ENCODE measurements around the gene AFAP1L1.

Gene AFAP1L1

DNA sequence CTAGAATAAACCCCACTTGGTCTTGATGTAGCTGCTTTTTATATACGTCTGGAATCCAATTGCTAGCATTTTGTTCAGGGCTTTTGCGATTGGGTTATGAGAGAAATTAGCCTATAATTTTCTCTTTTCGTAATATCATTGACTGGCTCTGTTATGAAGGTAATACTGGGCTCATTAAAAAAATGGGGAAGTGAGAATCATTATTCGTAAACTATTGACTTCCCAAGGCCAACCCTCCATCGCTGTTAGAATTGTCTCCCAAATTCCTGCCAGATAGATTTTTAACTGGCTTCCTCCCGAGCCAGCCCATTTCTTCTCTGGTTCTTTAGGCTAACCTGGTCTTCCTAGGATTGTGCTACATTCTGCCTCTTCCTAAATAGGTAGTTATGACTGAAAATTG is 37.7 kb downstream of the AFAP1L1 start:
- no peak overlapping the region for H3K18ac ChIP-seq (ENCODE audit: low read length)
- H2BK15ac ChIP-seq (ENCODE audit: low read length), result no peak overlapping the region
- no peaks in the 10 kb centered on the region for H3K9me3 ChIP-seq (replicated peaks in 1 of 2; ENCODE audit: control insufficient read depth in 2 of 2, insufficient read depth in 1 of 2, low read depth in 1 of 2, low read length in 2 of 2)
- no peak overlapping the region for H2BK120ac ChIP-seq (ENCODE audit: low read depth, low read length)
- no peak for DNase-seq (ENCODE audit: low spot score)
- H3K4me3 ChIP-seq (ENCODE audit: low read length in 2 of 2), result no peak overlapping the region
- no peaks in the 10 kb centered on the region for H3K79me1 ChIP-seq (ENCODE audit: low read depth, low read length)
- H3K4ac ChIP-seq (ENCODE audit: low read length), result no peak overlapping the region
- no peak overlapping the region for H3K23ac ChIP-seq (ENCODE audit: low read depth, low read length, poor library complexity)
- H2AFZ ChIP-seq (ENCODE audit: low read length), result no peak overlapping the region
- peaks cover 0 to 2% of the 10 kb centered on the region in 2 donors for H3K4me1 ChIP-seq (ENCODE audit: control insufficient read depth in 2 of 2, insufficient read depth in 1 of 2, low read depth in 1 of 2, low read length in 2 of 2)
- H3K4me2 ChIP-seq (ENCODE audit: insufficient read depth, low read length, poor library complexity, severe bottlenecking), result no peak overlapping the region
- no peak overlapping the region for H2AK5ac ChIP-seq (ENCODE audit: low read depth, low read length)
- no peak overlapping the region for H2BK12ac ChIP-seq (ENCODE audit: low read length)
- H3K9ac ChIP-seq (ENCODE audit: low read depth, low read length, poor library complexity), result no peak overlapping the region
- peaks cover 0 to 47% (median 0%) of the 10 kb centered on the region in 3 experiments for H3K27me3 ChIP-seq (ENCODE audit: control insufficient read depth in 3 of 3, insufficient read depth in 3 of 3, low read depth in 1 of 3, low read length in 3 of 3)
- WGBS, 2 donors (ENCODE audit: extremely low coverage in 2 of 2, insufficient read length in 2 of 2, insufficient replicate concordance in 1 of 2), result no CpG with 5 or more reads among the region's 6 CpGs
- H3K36me3 ChIP-seq (replicated peaks in 1 of 2; ENCODE audit: control insufficient read depth in 2 of 2, insufficient read depth in 2 of 2, low read length in 2 of 2), result no peaks in the 10 kb centered on the region
- H4K8ac ChIP-seq (ENCODE audit: low read depth, low read length), result no peak overlapping the region
- H3K27ac ChIP-seq (replicated peaks; ENCODE audit: low read length), result no peak overlapping the region
- no peak overlapping the region for H4K91ac ChIP-seq (ENCODE audit: low read depth, low read length, poor library complexity)
- no peak overlapping the region for H2BK5ac ChIP-seq (ENCODE audit: low read length)
- H3K14ac ChIP-seq (ENCODE audit: low read length), result no peak overlapping the region

- Histone ChIP-seq H3K9me3 (replicated peaks in 1 of 2; ENCODE audit: control insufficient read depth in 2 of 2, insufficient read depth in 1 of 2, low read depth in 1 of 2, low read length in 2 of 2) (no peaks in the 10 kb centered on the region), H2AK5ac (ENCODE audit: low read depth, low read length) (no peak overlapping the region), H3K23ac (ENCODE audit: low read depth, low read length, poor library complexity) (no peak overlapping the region), H3K18ac (ENCODE audit: low read length) (no peak overlapping the region), H2BK120ac (ENCODE audit: low read depth, low read length) (no peak overlapping the region), H3K4ac (ENCODE audit: low read length) (no peak overlapping the region), H4K8ac (ENCODE audit: low read depth, low read length) (no peak overlapping the region), H4K91ac (ENCODE audit: low read depth, low read length, poor library complexity) (no peak overlapping the region), H3K4me3 (ENCODE audit: low read length in 2 of 2) (no peak overlapping the region), H3K14ac (ENCODE audit: low read length) (no peak overlapping the region), H2AFZ (ENCODE audit: low read length) (no peak overlapping the region), H3K4me2 (ENCODE audit: insufficient read depth, low read length, poor library complexity, severe bottlenecking) (no peak overlapping the region), H2BK12ac (ENCODE audit: low read length) (no peak overlapping the region), H3K79me1 (ENCODE audit: low read depth, low read length) (no peaks in the 10 kb centered on the region), H3K27me3 (ENCODE audit: control insufficient read depth in 3 of 3, insufficient read depth in 3 of 3, low read depth in 1 of 3, low read length in 3 of 3) (peaks cover 0 to 39% (median 0%) of the 10 kb centered on the region in 3 experiments), H2BK15ac (ENCODE audit: low read length) (no peak overlapping the region), H3K4me1 (ENCODE audit: control insufficient read depth in 2 of 2, insufficient read depth in 1 of 2, low read depth in 1 of 2, low read length in 2 of 2) (peaks cover 0 to 2% of the 10 kb centered on the region in 2 donors), H2BK5ac (ENCODE audit: low read length) (no peak overlapping the region), H3K36me3 (replicated peaks in 1 of 2; ENCODE audit: control insufficient read depth in 2 of 2, insufficient read depth in 2 of 2, low read length in 2 of 2) (no peaks in the 10 kb centered on the region), H3K9ac (ENCODE audit: low read depth, low read length, poor library complexity) (no peak overlapping the region), H3K27ac (replicated peaks; ENCODE audit: low read length) (no peak overlapping the region)
- no CpG with 5 or more reads among the region's 4 CpGs for WGBS, 2 donors (ENCODE audit: extremely low coverage in 2 of 2, insufficient read length in 2 of 2, insufficient replicate concordance in 1 of 2)
- DNase-seq (ENCODE audit: low spot score), result no peak
Measured at GRCh38 chr5:149310488-149310887, 38.8 kb downstream of the AFAP1L1 start.

DNA sequence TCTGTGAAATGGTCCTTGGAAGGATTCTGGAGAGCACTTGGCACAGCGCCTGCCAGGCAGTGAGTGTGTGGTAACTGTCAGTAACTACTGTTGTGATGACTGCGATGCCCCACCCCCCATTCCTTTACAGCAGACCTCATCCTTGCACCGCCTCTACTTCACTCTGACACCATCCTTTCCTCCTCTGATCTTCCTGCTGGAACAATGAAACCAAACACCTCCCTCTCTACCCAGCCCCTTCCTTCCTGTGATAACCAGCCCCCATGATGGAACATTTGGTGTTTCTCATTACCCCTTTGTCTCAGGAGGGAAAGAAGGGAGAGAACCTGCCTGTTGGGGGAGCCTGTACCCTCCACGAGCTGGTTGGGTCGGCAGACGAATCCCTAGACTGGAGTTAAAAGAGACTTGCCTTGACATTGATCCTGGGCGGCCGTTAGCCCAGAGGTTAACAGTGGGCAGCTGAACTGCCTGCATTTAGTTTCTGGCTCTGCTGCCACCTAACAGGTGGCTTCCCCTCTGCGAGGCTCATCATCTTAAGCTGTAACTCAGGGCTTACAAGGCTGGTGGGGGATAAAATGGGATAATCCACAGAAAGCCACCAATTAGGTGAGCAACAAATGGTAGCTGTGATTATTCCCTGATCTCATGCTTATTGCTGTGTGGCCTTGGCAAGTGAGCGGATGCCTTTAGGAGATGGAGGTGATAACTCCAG is 39.4 kb downstream of the AFAP1L1 start:
- no peaks in the 10 kb centered on the region for H3K9me3 ChIP-seq (replicated peaks in 1 of 2; ENCODE audit: control insufficient read depth in 2 of 2, insufficient read depth in 1 of 2, low read depth in 1 of 2, low read length in 2 of 2)
- H3K4ac ChIP-seq (ENCODE audit: low read length), result no peak overlapping the region
- no peak overlapping the region for H3K27ac ChIP-seq (replicated peaks; ENCODE audit: low read length)
- no peak overlapping the region for H3K14ac ChIP-seq (ENCODE audit: low read length)
- no peak for DNase-seq (ENCODE audit: low spot score)
- H3K4me2 ChIP-seq (ENCODE audit: insufficient read depth, low read length, poor library complexity, severe bottlenecking), result no peak overlapping the region
- no peaks in the 10 kb centered on the region for H3K36me3 ChIP-seq (replicated peaks in 1 of 2; ENCODE audit: control insufficient read depth in 2 of 2, insufficient read depth in 2 of 2, low read length in 2 of 2)
- H2BK15ac ChIP-seq (ENCODE audit: low read length), result no peak overlapping the region
- H2BK120ac ChIP-seq (ENCODE audit: low read depth, low read length), result no peak overlapping the region
- peaks cover 0 to 2% of the 10 kb centered on the region in 2 donors for H3K4me1 ChIP-seq (ENCODE audit: control insufficient read depth in 2 of 2, insufficient read depth in 1 of 2, low read depth in 1 of 2, low read length in 2 of 2)
- no peak overlapping the region for H2BK12ac ChIP-seq (ENCODE audit: low read length)
- H3K4me3 ChIP-seq (ENCODE audit: low read length in 2 of 2), result no peak overlapping the region
- H4K91ac ChIP-seq (ENCODE audit: low read depth, low read length, poor library complexity), result no peak overlapping the region
- no peak overlapping the region for H3K9ac ChIP-seq (ENCODE audit: low read depth, low read length, poor library complexity)
- peaks cover 0 to 33% (median 0%) of the 10 kb centered on the region in 3 experiments for H3K27me3 ChIP-seq (ENCODE audit: control insufficient read depth in 3 of 3, insufficient read depth in 3 of 3, low read depth in 1 of 3, low read length in 3 of 3)
- no CpG with 5 or more reads among the region's 10 CpGs for WGBS, 2 donors (ENCODE audit: extremely low coverage in 2 of 2, insufficient read length in 2 of 2, insufficient replicate concordance in 1 of 2)
- H3K79me1 ChIP-seq (ENCODE audit: low read depth, low read length), result no peaks in the 10 kb centered on the region
- peak overlapping the region; percentile 36 for H2AFZ ChIP-seq (ENCODE audit: low read length)
- no peak overlapping the region for H2AK5ac ChIP-seq (ENCODE audit: low read depth, low read length)
- no peak overlapping the region for H3K18ac ChIP-seq (ENCODE audit: low read length)
- H4K8ac ChIP-seq (ENCODE audit: low read depth, low read length), result no peak overlapping the region
- H2BK5ac ChIP-seq (ENCODE audit: low read length), result no peak overlapping the region
- H3K23ac ChIP-seq (ENCODE audit: low read depth, low read length, poor library complexity), result no peak overlapping the region

- H2BK120ac ChIP-seq (ENCODE audit: low read depth, low read length), result no peak overlapping the region
- H2BK15ac ChIP-seq (ENCODE audit: low read length), result no peak overlapping the region
- no peak overlapping the region for H3K27ac ChIP-seq (replicated peaks; ENCODE audit: low read length)
- no peak overlapping the region for H4K91ac ChIP-seq (ENCODE audit: low read depth, low read length, poor library complexity)
- no peaks in the 10 kb centered on the region for H3K79me1 ChIP-seq (ENCODE audit: low read depth, low read length)
- DNase-seq (ENCODE audit: low spot score), result no peak
- no CpG with 5 or more reads among the region's 6 CpGs for WGBS, 2 donors (ENCODE audit: extremely low coverage in 2 of 2, insufficient read length in 2 of 2, insufficient replicate concordance in 1 of 2)
- no peaks in the 10 kb centered on the region for H3K9me3 ChIP-seq (replicated peaks in 1 of 2; ENCODE audit: control insufficient read depth in 2 of 2, insufficient read depth in 1 of 2, low read depth in 1 of 2, low read length in 2 of 2)
- H3K9ac ChIP-seq (ENCODE audit: low read depth, low read length, poor library complexity), result no peak overlapping the region
- H3K4me3 ChIP-seq (ENCODE audit: low read length in 2 of 2), result no peak overlapping the region
- H3K27me3 ChIP-seq (ENCODE audit: control insufficient read depth in 3 of 3, insufficient read depth in 3 of 3, low read depth in 1 of 3, low read length in 3 of 3), result peaks cover 0 to 22% (median 0%) of the 10 kb centered on the region in 3 experiments
- H2AK5ac ChIP-seq (ENCODE audit: low read depth, low read length), result no peak overlapping the region
- H3K18ac ChIP-seq (ENCODE audit: low read length), result no peak overlapping the region
- H2BK5ac ChIP-seq (ENCODE audit: low read length), result no peak overlapping the region
- no peak overlapping the region for H4K8ac ChIP-seq (ENCODE audit: low read depth, low read length)
- no peak overlapping the region for H3K14ac ChIP-seq (ENCODE audit: low read length)
- no peak overlapping the region for H2BK12ac ChIP-seq (ENCODE audit: low read length)
- H3K36me3 ChIP-seq (replicated peaks in 1 of 2; ENCODE audit: control insufficient read depth in 2 of 2, insufficient read depth in 2 of 2, low read length in 2 of 2), result no peaks in the 10 kb centered on the region
- peaks cover 0 to 2% of the 10 kb centered on the region in 2 donors for H3K4me1 ChIP-seq (ENCODE audit: control insufficient read depth in 2 of 2, insufficient read depth in 1 of 2, low read depth in 1 of 2, low read length in 2 of 2)
- H2AFZ ChIP-seq (ENCODE audit: low read length), result no peak overlapping the region
- H3K4me2 ChIP-seq (ENCODE audit: insufficient read depth, low read length, poor library complexity, severe bottlenecking), result no peak overlapping the region
- H3K4ac ChIP-seq (ENCODE audit: low read length), result no peak overlapping the region
- H3K23ac ChIP-seq (ENCODE audit: low read depth, low read length, poor library complexity), result no peak overlapping the region
Measured at GRCh38 chr5:149313151-149313841, 41.6 kb downstream of the AFAP1L1 start.
